HG03064 (cell line): ENCODE data around the gene NEUROG2.
"Not testable (repeated sequence)": the region's sequence is repeated elsewhere in the genome, so short reads cannot be mapped to it uniquely, and the experiment has no call there.

Experiments
- ATAC-seq: cut with Tn5 transposase; IDR thresholded peaks from one replicate; pipeline ENCODE4 v1.9.1; 2021; ENCODE audit warnings: low read depth; ENCODE audit not compliant: unreplicated experiment

The NEUROG2 gene

DNA sequence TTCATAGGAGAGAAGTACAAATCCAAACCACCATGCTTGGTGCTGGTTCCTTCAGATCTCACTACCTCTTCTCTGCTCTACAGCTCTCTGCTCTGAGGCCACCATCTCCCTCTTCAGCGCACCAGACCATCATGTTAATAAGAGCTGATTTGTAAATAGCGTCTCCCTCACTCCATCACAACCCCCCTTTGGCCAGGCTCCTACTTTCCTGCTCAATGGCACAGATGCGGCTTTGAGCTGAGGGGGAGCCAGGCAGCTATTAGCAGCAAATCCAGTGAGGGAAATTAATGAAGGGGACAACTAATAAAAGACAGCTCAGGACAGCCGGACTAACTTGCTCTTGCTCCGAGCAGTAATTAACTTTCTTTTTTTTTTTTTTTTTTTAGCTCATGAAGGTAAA lies 13.1 kb downstream of the NEUROG2 start:
- ATAC-seq = no peak

DNA sequence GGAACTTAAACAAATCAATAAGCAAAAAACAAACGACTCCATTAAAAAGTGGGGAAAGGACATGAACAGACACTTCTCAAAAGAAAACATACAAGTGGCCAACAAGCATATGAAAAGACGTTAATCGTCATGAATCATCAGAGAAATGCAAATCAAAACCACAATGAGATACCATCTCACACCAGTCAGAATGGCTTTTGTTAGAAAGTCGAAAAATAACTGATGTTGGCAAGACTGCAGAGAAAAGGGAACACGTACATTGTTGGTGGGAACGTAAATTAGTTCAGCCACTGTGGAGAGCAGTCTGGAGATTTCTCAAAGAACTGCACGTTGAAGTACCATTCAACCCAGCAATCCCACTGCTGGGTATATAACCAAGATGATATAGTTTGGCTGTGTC lies 23.7 kb downstream of the NEUROG2 start:
- ATAC-seq = no peak

DNA sequence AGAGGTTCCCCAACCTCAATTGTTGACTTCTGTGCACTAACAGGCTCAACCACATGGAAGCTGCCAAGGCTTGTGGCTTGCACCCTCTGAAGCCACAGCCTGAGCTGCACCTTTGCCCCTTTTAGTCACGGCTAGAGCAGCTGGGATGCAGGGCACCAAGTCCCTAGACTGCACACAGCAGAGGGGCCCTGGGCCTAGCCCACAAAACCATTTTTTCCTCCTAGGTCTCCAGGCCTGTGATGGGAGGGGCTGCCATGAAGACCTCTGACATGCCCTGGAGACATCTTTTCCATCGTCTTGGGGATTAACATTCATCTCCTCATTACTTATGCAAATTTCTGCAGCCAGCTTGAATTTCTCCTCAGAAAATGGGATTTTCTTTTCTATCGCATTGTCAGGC lies 25.2 kb downstream of the NEUROG2 start:
- not testable (repeated sequence) for ATAC-seq

DNA sequence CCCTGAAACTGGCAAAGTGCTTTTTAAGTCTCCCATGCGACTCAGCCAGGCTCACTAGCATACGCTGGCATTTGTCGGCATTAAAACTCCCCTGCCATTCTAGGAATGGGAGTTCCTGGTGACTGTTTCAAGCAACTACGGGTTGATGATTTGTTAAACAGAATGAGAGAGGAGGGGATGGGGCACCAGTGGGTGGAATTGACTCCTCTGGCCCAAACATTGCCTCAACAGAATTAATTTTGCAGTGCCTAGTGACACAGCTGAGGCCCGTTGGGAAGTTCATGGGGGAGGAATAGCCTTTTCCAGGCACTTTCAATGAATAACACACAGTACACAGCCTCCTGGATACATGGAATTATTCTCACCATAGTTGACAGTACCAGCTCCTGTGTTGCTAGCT lies 30.1 kb downstream of the NEUROG2 start:
- ATAC-seq = no peak

DNA sequence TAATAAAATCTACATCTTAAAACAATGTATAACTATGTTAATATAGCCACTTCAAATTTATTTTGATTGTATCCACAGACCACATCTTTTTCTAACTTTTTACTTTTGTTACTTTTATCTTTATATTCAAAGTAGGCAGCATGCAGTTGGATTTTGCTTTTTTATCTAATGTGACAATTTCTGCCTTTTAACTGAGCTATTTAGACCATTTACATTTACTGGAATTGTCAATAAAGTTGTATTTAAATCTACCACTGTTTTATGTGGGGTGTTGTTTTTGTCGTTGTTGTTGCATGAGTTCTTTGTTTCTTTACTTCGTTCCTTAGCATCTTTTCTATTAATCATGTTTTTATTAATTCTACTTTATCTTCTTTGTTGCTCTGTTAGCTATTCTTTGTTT lies 42.0 kb downstream of the NEUROG2 start:
- no peak for ATAC-seq

DNA sequence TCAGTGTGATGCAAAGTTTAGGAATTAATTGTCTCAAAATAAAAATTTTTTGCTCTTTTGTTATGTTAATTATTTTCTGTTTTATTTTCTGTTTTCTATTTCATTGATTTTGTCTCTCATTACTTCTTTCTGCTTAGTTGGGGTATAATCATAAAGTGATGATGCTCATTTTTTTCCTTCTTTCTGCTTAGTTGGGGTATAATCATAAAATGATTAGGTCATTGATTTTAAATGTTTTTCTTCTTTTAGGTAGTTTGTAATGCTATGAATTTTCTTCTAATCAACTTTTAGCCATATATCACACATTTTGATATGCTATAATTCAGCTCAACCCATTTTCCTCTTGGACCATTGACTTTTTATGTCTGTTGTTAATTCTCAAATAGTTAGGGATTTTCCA lies 43.7 kb downstream of the NEUROG2 start:
- ATAC-seq = no peak
